ENCODE measurements around the gene SCRG1.

The SCRG1 gene

GRCh38 chr4:173420324-173420752 is 21.4 kb upstream of the SCRG1 start:
- H3K9me3 Mint-ChIP-seq, result no peaks in the 10 kb centered on the region
- H3K36me3 Mint-ChIP-seq (ENCODE audit: low read depth), result no peaks in the 10 kb centered on the region
- no peak overlapping the region for H3K27ac Mint-ChIP-seq
- H3K4me1 Mint-ChIP-seq (ENCODE audit: low read depth), result peaks cover 35% of the 10 kb centered on the region
- no peaks in the 10 kb centered on the region for H3K27me3 Mint-ChIP-seq
- H3K4me3 Mint-ChIP-seq, result no peak overlapping the region
- intact Hi-C loops (cut with micrococcal nuclease), result loop anchor here (2.0 to 5.0 kb wide), 2 partner anchors 74 to 332 kb away; no protein-coding TSS in a partner anchor

- Mint-ChIP-seq H3K4me3 (no peak overlapping the region), H3K9me3 (no peaks in the 10 kb centered on the region), H3K36me3 (ENCODE audit: low read depth) (no peaks in the 10 kb centered on the region), H3K27ac (peak overlapping the region; percentile 15), H3K27me3 (no peaks in the 10 kb centered on the region), H3K4me1 (ENCODE audit: low read depth) (peaks cover 50% of the 10 kb centered on the region)
- intact Hi-C loops (cut with micrococcal nuclease), result loop anchor here (5.0 kb wide), 1 partner anchor 401 kb away; no protein-coding TSS in a partner anchor
Measured at GRCh38 chr4:173418639-173419038, 19.7 kb upstream of the SCRG1 start.

- H3K27ac Mint-ChIP-seq, result no peak overlapping the region
- H3K9me3 Mint-ChIP-seq, result no peaks in the 10 kb centered on the region
- H3K4me3 Mint-ChIP-seq, result no peak overlapping the region
- H3K4me1 Mint-ChIP-seq (ENCODE audit: low read depth), result peaks cover 58% of the 10 kb centered on the region
- intact Hi-C loops (cut with micrococcal nuclease), result loop anchor here (1.0 to 5.0 kb wide), 2 partner anchors 99 to 401 kb away; no protein-coding TSS in a partner anchor
- H3K36me3 Mint-ChIP-seq (ENCODE audit: low read depth), result no peaks in the 10 kb centered on the region
- H3K27me3 Mint-ChIP-seq, result no peaks in the 10 kb centered on the region
Measured at GRCh38 chr4:173417833-173418232, 18.9 kb upstream of the SCRG1 start.

GRCh38 chr4:173415885-173416653 is 17.2 kb upstream of the SCRG1 start:
- Mint-ChIP-seq H3K36me3 (ENCODE audit: low read depth) (no peaks in the 10 kb centered on the region), H3K4me3 (peak overlapping the region; percentile 54), H3K4me1 (ENCODE audit: low read depth) (peaks cover 71% of the 10 kb centered on the region), H3K27me3 (no peaks in the 10 kb centered on the region), H3K9me3 (no peaks in the 10 kb centered on the region), H3K27ac (no peak overlapping the region)
- intact Hi-C loops (cut with micrococcal nuclease), result loop anchor here (1.0 to 5.0 kb wide), 2 partner anchors 46 to 399 kb away; partner anchors contain the start of gene SAP30

GRCh38 chr4:173415092-173415491 is 16.2 kb upstream of the SCRG1 start:
- intact Hi-C loops (cut with micrococcal nuclease), result loop anchor here (5.0 kb wide), 1 partner anchor 398 kb away; no protein-coding TSS in a partner anchor
- H3K27me3 Mint-ChIP-seq, result no peaks in the 10 kb centered on the region
- no peaks in the 10 kb centered on the region for H3K36me3 Mint-ChIP-seq (ENCODE audit: low read depth)
- H3K4me1 Mint-ChIP-seq (ENCODE audit: low read depth), result peaks cover 65% of the 10 kb centered on the region
- no peak overlapping the region for H3K4me3 Mint-ChIP-seq
- no peak overlapping the region for H3K27ac Mint-ChIP-seq
- H3K9me3 Mint-ChIP-seq, result no peaks in the 10 kb centered on the region

- H3K27me3 Mint-ChIP-seq, result no peaks in the 10 kb centered on the region
- peaks cover 61% of the 10 kb centered on the region for H3K4me1 Mint-ChIP-seq (ENCODE audit: low read depth)
- no peaks in the 10 kb centered on the region for H3K9me3 Mint-ChIP-seq
- H3K36me3 Mint-ChIP-seq (ENCODE audit: low read depth), result peaks cover 5% of the 10 kb centered on the region
- intact Hi-C loops (cut with micrococcal nuclease), result no loop called here
- H3K27ac Mint-ChIP-seq, result peak overlapping the region; percentile 34
- no peak overlapping the region for H3K4me3 Mint-ChIP-seq
Measured at GRCh38 chr4:173414456-173414855, 15.5 kb upstream of the SCRG1 start.

DNA sequence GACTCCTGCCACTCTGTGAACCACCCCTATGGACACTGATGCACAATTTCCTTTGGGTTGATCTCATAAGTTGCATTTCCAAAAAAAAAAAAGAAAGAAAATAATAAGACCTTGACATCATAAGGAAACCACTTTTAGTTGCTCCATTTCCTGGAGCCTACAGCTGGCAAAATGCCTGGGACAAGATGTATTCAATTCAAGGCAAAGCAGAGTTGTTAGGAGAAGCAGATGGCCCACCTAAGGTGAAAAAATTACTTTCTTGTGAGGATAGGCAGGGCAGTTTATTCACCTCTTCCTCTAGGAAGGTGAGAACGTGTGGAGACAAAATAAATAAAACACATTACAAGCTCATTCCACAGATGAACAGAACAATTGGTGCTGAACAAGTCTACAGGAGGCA is 14.1 kb upstream of the SCRG1 start:
- intact Hi-C loops (cut with micrococcal nuclease), result no loop called here
- no peaks in the 10 kb centered on the region for H3K27me3 Mint-ChIP-seq

DNA sequence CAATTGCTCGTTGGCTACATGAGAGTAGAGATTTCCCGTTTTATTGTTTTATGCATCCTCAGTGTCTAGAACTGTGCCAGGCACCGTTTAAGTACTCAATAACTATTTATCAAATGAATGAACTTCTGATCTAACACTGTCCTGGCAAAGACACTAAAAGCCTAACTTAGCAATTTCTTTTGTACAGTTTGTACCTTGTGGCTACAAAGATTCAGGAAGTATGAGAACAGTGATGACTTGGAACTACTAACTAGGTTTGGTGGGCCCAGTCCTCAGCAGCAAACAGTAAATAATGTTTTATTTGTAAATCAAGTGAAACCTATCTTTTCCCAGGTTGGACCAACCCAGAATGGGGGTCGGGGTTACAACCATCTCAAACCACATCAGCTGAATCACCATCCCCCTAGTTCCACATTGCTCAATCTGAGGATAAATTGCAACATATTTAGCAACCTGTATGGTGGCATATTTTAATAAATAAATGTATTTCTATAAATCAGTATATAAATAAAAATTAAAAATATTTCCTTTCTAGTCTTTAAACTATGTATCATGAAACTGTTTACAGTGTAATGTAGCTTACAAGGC is 12.3 kb upstream of the SCRG1 start:
- H3K4me3 Mint-ChIP-seq, result no peak overlapping the region
- peaks cover 40% of the 10 kb centered on the region for H3K4me1 Mint-ChIP-seq (ENCODE audit: low read depth)
- no peak overlapping the region for H3K27ac Mint-ChIP-seq
- H3K27me3 Mint-ChIP-seq, result no peaks in the 10 kb centered on the region
- no peaks in the 10 kb centered on the region for H3K9me3 Mint-ChIP-seq
- H3K36me3 Mint-ChIP-seq (ENCODE audit: low read depth), result peaks cover 9% of the 10 kb centered on the region
- intact Hi-C loops (cut with micrococcal nuclease), result no loop called here

More for the DNA sequence above, 14.1 kb upstream of the SCRG1 start:
- Mint-ChIP-seq H3K9me3 (no peaks in the 10 kb centered on the region), H3K27ac (no peak overlapping the region), H3K36me3 (ENCODE audit: low read depth) (peaks cover 8% of the 10 kb centered on the region), H3K4me3 (no peak overlapping the region), H3K4me1 (ENCODE audit: low read depth) (peaks cover 46% of the 10 kb centered on the region)

- H3K4me1 Mint-ChIP-seq (ENCODE audit: low read depth), result peaks cover 33% of the 10 kb centered on the region
- peaks cover 19% of the 10 kb centered on the region for H3K36me3 Mint-ChIP-seq (ENCODE audit: low read depth)
- no peaks in the 10 kb centered on the region for H3K9me3 Mint-ChIP-seq
- H3K27ac Mint-ChIP-seq, result no peak overlapping the region
- H3K27me3 Mint-ChIP-seq, result no peaks in the 10 kb centered on the region
- no peak overlapping the region for H3K4me3 Mint-ChIP-seq
- intact Hi-C loops (cut with micrococcal nuclease), result no loop called here
Measured at GRCh38 chr4:173410079-173410478, 11.2 kb upstream of the SCRG1 start.

DNA sequence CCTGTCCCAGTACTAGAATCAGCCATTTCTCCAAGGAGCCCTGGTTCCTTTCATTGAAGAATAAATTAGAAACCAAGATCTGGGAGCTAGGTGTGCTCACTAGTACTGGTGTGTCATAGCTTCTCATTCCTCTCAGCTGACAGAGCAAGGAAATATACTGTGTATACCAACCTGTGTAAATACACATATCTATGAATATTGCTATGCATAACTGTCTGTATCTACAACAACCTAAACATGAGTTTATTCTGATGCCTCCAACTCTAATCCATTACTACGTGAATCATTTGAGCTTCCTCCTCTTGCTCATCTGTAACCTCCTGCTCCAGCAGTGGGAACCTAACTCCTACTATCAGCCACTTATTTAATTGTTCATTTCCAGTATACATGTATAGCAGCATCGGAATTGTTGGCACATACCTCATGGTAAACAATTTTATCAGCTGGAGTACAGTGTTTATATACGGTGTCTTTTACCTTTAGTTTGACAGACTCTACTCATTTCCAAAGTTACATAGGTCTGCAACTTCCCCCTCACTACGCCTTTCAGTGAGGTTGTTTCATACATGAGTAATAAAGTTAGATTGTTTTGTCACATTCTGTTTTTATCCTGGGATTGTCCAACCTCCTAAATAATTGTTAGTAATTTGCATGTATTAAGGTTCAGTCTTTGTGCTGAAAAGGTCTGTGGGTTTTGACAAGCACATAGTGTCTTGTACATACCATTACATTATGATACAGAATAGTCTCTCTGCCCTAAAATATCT is 7.1 kb upstream of the SCRG1 start:
- peaks cover 36% of the 10 kb centered on the region for H3K36me3 Mint-ChIP-seq (ENCODE audit: low read depth)
- H3K27ac Mint-ChIP-seq, result no peak overlapping the region
- no peak overlapping the region for H3K4me3 Mint-ChIP-seq
- intact Hi-C loops (cut with micrococcal nuclease), result no loop called here
- H3K9me3 Mint-ChIP-seq, result no peaks in the 10 kb centered on the region
- no peaks in the 10 kb centered on the region for H3K27me3 Mint-ChIP-seq
- no peaks in the 10 kb centered on the region for H3K4me1 Mint-ChIP-seq (ENCODE audit: low read depth)

DNA sequence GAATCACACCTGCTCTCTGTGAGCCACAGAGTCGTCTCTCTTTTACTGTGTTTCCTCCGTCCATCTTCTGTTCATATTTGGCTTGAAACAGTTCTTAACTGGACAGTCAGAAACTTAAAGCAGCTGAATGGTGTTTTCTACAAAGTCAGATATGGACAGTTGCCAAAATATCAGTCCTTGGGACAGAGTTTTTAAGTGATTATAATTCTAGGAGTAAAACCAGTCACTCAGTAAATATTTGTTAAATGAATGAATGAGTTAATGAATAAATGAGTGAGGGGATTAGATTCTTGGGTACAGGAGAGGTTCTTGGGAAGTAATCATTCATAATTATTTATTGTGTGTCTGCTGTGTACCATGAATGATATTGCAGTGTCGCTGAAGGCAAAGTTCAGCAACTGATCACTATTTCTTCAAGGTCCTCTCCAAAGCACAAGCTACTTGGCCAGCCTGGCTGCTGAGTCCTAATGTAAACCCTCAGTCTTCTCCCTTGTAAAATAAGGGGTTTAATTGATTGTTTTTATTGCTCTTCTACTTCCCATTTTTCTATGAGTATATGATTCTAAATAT is 5.5 kb upstream of the SCRG1 start:
- Mint-ChIP-seq H3K36me3 (ENCODE audit: low read depth) (peaks cover 29% of the 10 kb centered on the region), H3K4me1 (ENCODE audit: low read depth) (no peaks in the 10 kb centered on the region), H3K27ac (no peak overlapping the region), H3K27me3 (no peaks in the 10 kb centered on the region), H3K4me3 (no peak overlapping the region), H3K9me3 (no peaks in the 10 kb centered on the region)
- intact Hi-C loops (cut with micrococcal nuclease), result no loop called here

- H3K9me3 Mint-ChIP-seq, result no peaks in the 10 kb centered on the region
- H3K27ac Mint-ChIP-seq, result no peak overlapping the region
- peaks cover 28% of the 10 kb centered on the region for H3K36me3 Mint-ChIP-seq (ENCODE audit: low read depth)
- intact Hi-C loops (cut with micrococcal nuclease), result no loop called here
- H3K4me3 Mint-ChIP-seq, result no peak overlapping the region
- no peaks in the 10 kb centered on the region for H3K4me1 Mint-ChIP-seq (ENCODE audit: low read depth)
- H3K27me3 Mint-ChIP-seq, result no peaks in the 10 kb centered on the region
Measured at GRCh38 chr4:173403051-173403450, 4.1 kb upstream of the SCRG1 start.

GRCh38 chr4:173401063-173401462 is 2.1 kb upstream of the SCRG1 start:
- no peaks in the 10 kb centered on the region for H3K9me3 Mint-ChIP-seq
- intact Hi-C loops (cut with micrococcal nuclease), result no loop called here
- no peaks in the 10 kb centered on the region for H3K27me3 Mint-ChIP-seq
- peaks cover 31% of the 10 kb centered on the region for H3K36me3 Mint-ChIP-seq (ENCODE audit: low read depth)
- no peak overlapping the region for H3K27ac Mint-ChIP-seq
- H3K4me1 Mint-ChIP-seq (ENCODE audit: low read depth), result no peaks in the 10 kb centered on the region
- H3K4me3 Mint-ChIP-seq, result no peak overlapping the region

- Mint-ChIP-seq H3K9me3 (no peaks in the 10 kb centered on the region), H3K27ac (no peak overlapping the region), H3K4me1 (ENCODE audit: low read depth) (no peaks in the 10 kb centered on the region), H3K36me3 (ENCODE audit: low read depth) (peaks cover 26% of the 10 kb centered on the region), H3K4me3 (no peak overlapping the region), H3K27me3 (no peaks in the 10 kb centered on the region)
- intact Hi-C loops (cut with micrococcal nuclease), result no loop called here
Measured at GRCh38 chr4:173398220-173398619, 696 bp downstream of the SCRG1 start.

All from dendritic cell treated with granulocyte-macrophage colony-stimulating factor and Interleukin-4, amounts not matched to agents 40 ng/mL and 50 ng/mL, for 4 days (primary cell).